GM12878 (cell line): Measurements from ENCODE around the gene RPRD1A. TPM values are rescaled to one million over a fixed set of nuclear protein-coding genes. Genes with fewer than 3 reads are reported as not detected.

ENCODE experiments used
- ATAC-seq: fragments of 200-7000 bp; cut with Tn5 transposase; 3 replicates; pipeline ENCODE4 v1.9.1; 2020; ENCODE audit warnings: mild to moderate bottlenecking, moderate library complexity
- BruUV-seq: library from RNA; stranded (reverse); fragments of 400-500 nt; replicated peaks from 2 replicates; lab custom pipeline; 2021; lab: Mats Ljungman, UMichigan
- CTCF ChIA-PET: fragments of 300-600 bp; sonication (Branson Sonifier 250); formaldehyde crosslinking; extraction: SDS; loops from one replicate; lab custom pipeline; 2021; ENCODE audit warnings: inconsistent platforms; lab: Yijun Ruan, JAX
- POLR2A ChIA-PET: fragments of 350-600 bp; formaldehyde crosslinking; extraction: SDS; loops from one replicate; lab custom pipeline; 2021; ENCODE audit warnings: inconsistent platforms; lab: Charles Lee
- RAD21 ChIA-PET: fragments of 300-600 bp; sonication (Branson Sonifier 250); formaldehyde crosslinking; loops from one replicate; lab custom pipeline; 2023; ENCODE audit warnings: antibody characterized with exemption; ENCODE audit not compliant: unreplicated experiment; lab: Charles Lee
- SMC1A ChIA-PET: fragments of 300-600 bp; sonication (Branson Sonifier 250); formaldehyde crosslinking; loops from one replicate; lab custom pipeline; 2023; ENCODE audit not compliant: unreplicated experiment, uncharacterized antibody; lab: Charles Lee
- DNase-seq: peaks from one replicate; pipeline ENCODE4 v3.0.0-alpha.2; 2011; ENCODE audit warnings: low read depth, low spot score
- FAIRE-seq: peaks from 3 replicates; lab custom pipeline; 2011; peaks lifted over from hg19 to GRCh38; lab: Jason Lieb, UNC
- H2AFZ ChIP-seq: 2 replicates; pipeline ENCODE4 v1.6.0; 2011; ENCODE audit warnings: low read depth, low read length, control low read depth; ENCODE audit not compliant: control insufficient read depth
- H3K27ac ChIP-seq: 2 replicates; pipeline ENCODE4 v1.5.1; 2011; ENCODE audit warnings: control low read depth; ENCODE audit not compliant: control insufficient read depth, insufficient read depth
- H3K27me3 ChIP-seq, 2 experiments: replicated peaks in 1 of 2; 2 replicates each; pipeline versions ENCODE4 v1.6.0 to v1.6.1; 2011; ENCODE audit warnings: low read length in 1 of 2; ENCODE audit not compliant: control insufficient read depth in 2 of 2, insufficient read depth in 2 of 2
- H3K36me3 ChIP-seq, 2 experiments: 2 replicates each; pipeline ENCODE4 v1.5.1; 2011; ENCODE audit warnings: low read length in 1 of 2; ENCODE audit not compliant: control insufficient read depth in 2 of 2, insufficient read depth in 2 of 2
- H3K4me1 ChIP-seq: 2 replicates; pipeline ENCODE4 v1.6.1; 2011; ENCODE audit warnings: mild to moderate bottlenecking, low read length, moderate library complexity, mixed read lengths; ENCODE audit not compliant: control insufficient read depth, insufficient read depth
- H3K4me2 ChIP-seq: 2 replicates; pipeline ENCODE4 v1.6.0; 2011; ENCODE audit warnings: control low read depth; ENCODE audit not compliant: control insufficient read depth, insufficient read depth
- H3K4me3 ChIP-seq: fragments of 200-600 bp; sonication (generic); 2 replicates; pipeline ENCODE4 v1.5.1; 2016
- H3K79me2 ChIP-seq: 2 replicates; pipeline ENCODE4 v1.6.0; 2011; ENCODE audit warnings: low read length; ENCODE audit not compliant: control insufficient read depth, insufficient read depth
- H3K9ac ChIP-seq: 2 replicates; pipeline ENCODE4 v1.8.0; 2011; ENCODE audit warnings: low read length, control low read depth, mixed read lengths; ENCODE audit not compliant: control insufficient read depth, insufficient read depth
- H3K9me3 ChIP-seq: replicated peaks from 3 replicates; pipeline ENCODE4 v1.5.1; 2011; ENCODE audit warnings: mild to moderate bottlenecking, low read length; ENCODE audit not compliant: control insufficient read depth, insufficient read depth
- H4K20me1 ChIP-seq: 2 replicates; pipeline ENCODE4 v1.6.0; 2011; ENCODE audit not compliant: control insufficient read depth, insufficient read depth
- BCL3 ChIP-seq: IDR thresholded peaks from 2 replicates; pipeline ENCODE4 v1.6.1; 2011; ENCODE audit warnings: borderline replicate concordance, low read depth, mild to moderate bottlenecking, moderate library complexity, low read length; ENCODE audit not compliant: insufficient read depth, poor library complexity, severe bottlenecking
- GATAD2B ChIP-seq: fragments of 450-650 bp; conservative IDR thresholded peaks from 2 replicates; pipeline ENCODE4 v1.6.1; 2017; ENCODE audit warnings: low read depth, mild to moderate bottlenecking, moderate library complexity
- IRF5 ChIP-seq: fragments of 450-650 bp; IDR thresholded peaks from 2 replicates; pipeline ENCODE4 v1.6.1; 2017; ENCODE audit warnings: borderline replicate concordance
- POLR2A ChIP-seq: IDR thresholded peaks from 2 replicates; pipeline ENCODE4 v1.6.1; 2011; ENCODE audit warnings: low read depth, mild to moderate bottlenecking, low read length
- ZNF592 ChIP-seq: fragments of 450-650 bp; IDR thresholded peaks from 2 replicates; pipeline ENCODE4 v1.6.1; 2017; ENCODE audit warnings: mild to moderate bottlenecking, moderate library complexity
- in situ Hi-C: fragments of 300-500 bp; cut with MboI; formaldehyde crosslinking; loops from 9 replicates; pipeline ENCODE4 v1.14.3; 2018; ENCODE audit warnings: mixed read lengths
- intact Hi-C: fragments of 100-400 bp; cut with micrococcal nuclease; formaldehyde crosslinking; loops from one replicate; pipeline ENCODE4 v1.14.2; 2022; ENCODE audit not compliant: unreplicated experiment
- polyA plus RNA-seq, 11 experiments: library from polyadenylated mRNA; depleted of rRNA in 4 of 11; unstranded in 6 of 11; stranded (reverse) in 5 of 11; fragments of >200 nt; fragmentation: Nextera tagmentation in 4 of 11; fragmentation: Illumina TruSeq in 1 of 11; extraction: Ambion mirVana in 4 of 11; extraction: Trizol in 1 of 11; gene quantifications; 1 replicate in 1 of 11; 2 replicates in 10 of 11; pipeline versions ENCODE4 v1.2.1 to v1.2.3, GENCODE V29; 2011 to 2016; ENCODE audit warnings: inconsistent platforms in 2 of 11, missing spikeins in 2 of 11, low read depth in 1 of 11
- total RNA-seq, 4 experiments: library from RNA; depleted of rRNA in 3 of 4; stranded (reverse); fragments of >200 nt in 3 of 4; fragmentation: Illumina TruSeq in 1 of 4; extraction: Trizol in 1 of 4; gene quantifications; 2 replicates each; pipeline versions ENCODE4 v1.2.1 to v1.2.3, GENCODE V29; 2013 to 2021

The RPRD1A gene
- total and polyA plus RNA-seq, 10 of the 15 experiments (the other 5 are each of a cell fraction or from before 2014, with no cell fraction given) = 16.2 to 66.2 (median 36.2) TPM

- ATAC-seq = no peak
- H3K36me3 ChIP-seq = peaks cover 4 to 30% of the 10 kb centered on the region in 2 experiments
- H2AFZ ChIP-seq = no peak overlapping the region
- H3K4me1 ChIP-seq = peaks cover 3% of the 10 kb centered on the region; the same call in 1 of the 2 replicates
- no peaks in the 10 kb centered on the region for H3K9me3 ChIP-seq
- no peak overlapping the region for H3K9ac ChIP-seq
- no peak overlapping the region for H3K27ac ChIP-seq
- CTCF ChIA-PET = no interaction called here
- TF ChIP-seq GATAD2B = no peak
- no peak for TF ChIP-seq POLR2A
- no peak for TF ChIP-seq BCL3
- no peak for TF ChIP-seq IRF5
- TF ChIP-seq ZNF592 = no peak
- POLR2A ChIA-PET = no interaction called here
- no peak for DNase-seq
- FAIRE-seq = no peak
- RAD21 ChIA-PET = no interaction called here
- H3K79me2 ChIP-seq = peaks cover 2% of the 10 kb centered on the region
- H3K27me3 ChIP-seq = no peaks in the 10 kb centered on the region
- no TSS peak for BruUV-seq
- H4K20me1 ChIP-seq = no peaks in the 10 kb centered on the region
- intact Hi-C loops = no loop called here
- no peak overlapping the region for H3K4me3 ChIP-seq
- no peak overlapping the region for H3K4me2 ChIP-seq
- in situ Hi-C loops = loop anchor here (10.0 kb wide), 1 partner anchor 394 kb away; the partner anchor contains the start of gene GALNT1
- SMC1A ChIA-PET = interaction anchor here (1.3 kb wide), 1 partner anchor 14 kb away, joined by 4 read pairs; no protein-coding TSS in a partner anchor
Measured at GRCh38 chr18:35979112-35979511, 88.2 kb downstream of the RPRD1A start.
